GM23248 (cell line): Measurements from ENCODE around the gene GPC4.

Experiments
- EZH2 ChIP-seq: fragments of 200-600 bp; sonication (generic); IDR thresholded peaks from 2 replicates; pipeline ENCODE4 v1.6.1; 2018; ENCODE audit warnings: antibody characterized with exemption, mild to moderate bottlenecking; ENCODE audit not compliant: insufficient read depth, poor library complexity, severe bottlenecking
- EZH2phosphoT487 ChIP-seq: fragments of 200-600 bp; sonication (generic); IDR thresholded peaks from 2 replicates; pipeline ENCODE4 v1.6.1; 2018; ENCODE audit warnings: antibody characterized with exemption, moderate library complexity, mild to moderate bottlenecking, low read depth; ENCODE audit not compliant: insufficient read depth

DNA sequence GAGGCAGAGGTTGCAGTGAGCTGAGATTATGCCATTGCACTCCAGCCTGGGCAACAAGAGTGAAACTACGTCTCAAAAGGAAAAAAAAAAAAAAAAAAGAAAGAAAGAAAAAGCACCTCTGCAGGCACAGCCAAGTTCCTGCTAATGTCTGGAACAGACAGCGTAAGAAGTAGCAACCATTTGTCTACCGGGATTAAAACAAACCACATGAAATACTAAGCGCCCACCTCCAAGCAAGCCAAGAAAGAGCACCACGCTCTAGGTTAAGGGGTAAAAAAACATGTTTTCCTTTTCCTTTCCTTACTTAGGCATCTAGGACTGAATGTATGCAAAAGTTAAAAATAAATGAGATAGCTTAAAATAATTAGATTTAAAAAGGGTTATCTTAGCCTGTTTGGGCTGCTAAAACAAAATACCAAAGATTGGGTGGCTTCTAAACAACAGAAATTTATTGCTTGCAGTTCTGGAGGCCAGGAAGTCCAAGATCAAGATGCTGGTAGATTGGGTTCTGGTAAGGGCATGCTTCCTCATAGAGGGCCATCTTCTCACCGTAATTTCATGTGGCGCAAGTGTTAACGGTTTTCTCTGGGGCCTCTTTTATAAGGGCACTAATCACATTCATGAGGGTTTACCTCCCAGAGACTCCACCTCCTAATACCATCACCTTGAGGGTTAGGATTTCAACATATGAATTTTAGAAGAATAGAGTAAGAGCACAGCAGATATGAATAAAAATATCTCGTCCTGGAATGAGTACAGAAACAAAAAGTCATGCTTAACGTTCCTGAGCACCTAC, 12.3 kb downstream of the GPC4 start:
- no peak for TF ChIP-seq EZH2phosphoT487
- TF ChIP-seq EZH2: no peak
